H1 (cell line): ENCODE results near the gene RFX1. TPM values are rescaled to one million over a fixed set of nuclear protein-coding genes. Genes with fewer than 3 reads are reported as not detected.

Source experiments
- CTCF ChIA-PET: fragments of 300-600 bp; sonication (Branson Sonifier 250); formaldehyde crosslinking; loops from one replicate; lab custom pipeline; 2021; ENCODE audit not compliant: partially characterized antibody; lab: Charles Lee
- POLR2A ChIA-PET: fragments of 300-600 bp; sonication (Branson Sonifier 250); formaldehyde crosslinking; loops from one replicate; lab custom pipeline; 2021; ENCODE audit warnings: inconsistent platforms; ENCODE audit not compliant: partially characterized antibody; lab: Charles Lee
- DNase-seq, 2 experiments: peaks; one replicate each; pipeline versions ENCODE4 v3.0.0 to v3.0.0-alpha.2; 2010 to 2022; ENCODE audit warnings: low spot score in 2 of 2, low read depth in 1 of 2, mixed read lengths in 1 of 2
- FAIRE-seq: peaks from 2 replicates; lab custom pipeline; 2011; peaks lifted over from hg19 to GRCh38; lab: Jason Lieb, UNC
- H2AFZ ChIP-seq: 2 replicates; pipeline ENCODE4 v1.8.1; 2012; ENCODE audit warnings: low read length, inconsistent platforms
- H2AK5ac ChIP-seq: 2 replicates; pipeline ENCODE4 v1.6.1; 2013; ENCODE audit warnings: low read depth, low read length
- H2BK120ac ChIP-seq: replicated peaks from 2 replicates; pipeline ENCODE3; 2013; ENCODE audit warnings: low read depth, low read length, inconsistent platforms
- H2BK12ac ChIP-seq: 2 replicates; pipeline ENCODE4 v1.6.1; 2013; ENCODE audit warnings: low read depth, low read length
- H2BK15ac ChIP-seq: 2 replicates; pipeline ENCODE4 v1.6.1; 2013; ENCODE audit warnings: low read length
- H2BK20ac ChIP-seq: 2 replicates; pipeline ENCODE4 v1.6.1; 2013; ENCODE audit warnings: low read length
- H2BK5ac ChIP-seq: 2 replicates; pipeline ENCODE4 v1.6.1; 2013; ENCODE audit warnings: low read depth, low read length
- H3K14ac ChIP-seq: 2 replicates; pipeline ENCODE4 v1.6.1; 2013; ENCODE audit warnings: inconsistent platforms; ENCODE audit not compliant: insufficient read length
- H3K18ac ChIP-seq: 2 replicates; pipeline ENCODE4 v1.6.1; 2013; ENCODE audit warnings: low read length; ENCODE audit errors: extremely low read depth
- H3K23ac ChIP-seq: 2 replicates; pipeline ENCODE4 v1.6.1; 2013; ENCODE audit warnings: inconsistent platforms; ENCODE audit not compliant: insufficient read length
- H3K23me2 ChIP-seq: 2 replicates; pipeline ENCODE4 v1.6.1; 2013; ENCODE audit warnings: low read depth, low read length
- H3K27ac ChIP-seq: 2 replicates; pipeline ENCODE4 v1.6.1; 2011; ENCODE audit warnings: low read depth, low read length, inconsistent platforms
- H3K27me3 ChIP-seq, 4 experiments: replicated peaks in 1 of 4; 1 replicate in 1 of 4; 2 replicates in 3 of 4; pipeline versions ENCODE4 v1.6.1 to v1.8.1; 2011 to 2013; ENCODE audit warnings: low read length in 3 of 4, mild to moderate bottlenecking in 3 of 4, inconsistent platforms in 2 of 4, mixed read lengths in 2 of 4, moderate library complexity in 1 of 4; ENCODE audit not compliant: control insufficient read depth in 3 of 4, insufficient read depth in 3 of 4; ENCODE audit errors: extremely low read depth in 1 of 4
- H3K36me3 ChIP-seq, 4 experiments: 2 replicates each; pipeline versions ENCODE4 v1.6.1 to v1.8.1; 2011 to 2013; ENCODE audit warnings: mild to moderate bottlenecking in 4 of 4, low read length in 3 of 4, moderate library complexity in 2 of 4, control low read depth in 1 of 4, inconsistent platforms in 1 of 4; ENCODE audit not compliant: insufficient read depth in 4 of 4, control insufficient read depth in 2 of 4
- H3K4ac ChIP-seq: replicated peaks from 2 replicates; pipeline ENCODE3; 2013; ENCODE audit warnings: low read length, low read depth, mixed read lengths, inconsistent platforms; ENCODE audit not compliant: insufficient read length
- H3K4me1 ChIP-seq, 4 experiments: replicated peaks in 1 of 4; 1 replicate in 1 of 4; 2 replicates in 3 of 4; pipeline versions ENCODE4 v1.6.1 to v1.8.1; 2011 to 2013; ENCODE audit warnings: low read length in 3 of 4, inconsistent platforms in 2 of 4, mixed read lengths in 1 of 4; ENCODE audit not compliant: insufficient read depth in 4 of 4, control insufficient read depth in 3 of 4
- H3K4me2 ChIP-seq, 2 experiments: 2 replicates each; pipeline versions ENCODE4 v1.6.1 to v1.8.1; 2011 to 2013; ENCODE audit warnings: low read depth in 2 of 2, low read length in 2 of 2, control low read depth in 1 of 2, inconsistent platforms in 1 of 2, mild to moderate bottlenecking in 1 of 2; ENCODE audit not compliant: insufficient read depth in 1 of 2
- H3K4me3 ChIP-seq, 4 experiments: fragments of 200-600, 300-600 bp in 1 of 4; sonication (generic), shearing (Covaris generic), sonication (Bioruptor Twin) in 1 of 4; 2 replicates each; pipeline versions ENCODE4 v1.5.1 to v1.8.1; 2011 to 2016; ENCODE audit warnings: low read length in 4 of 4, low read depth in 3 of 4, control low read depth in 2 of 4, inconsistent platforms in 2 of 4, mild to moderate bottlenecking in 2 of 4, mixed read lengths in 1 of 4, moderate library complexity in 1 of 4; ENCODE audit not compliant: insufficient read depth in 2 of 4; ENCODE audit errors: extremely low read depth in 1 of 4
- H3K56ac ChIP-seq: replicated peaks from 2 replicates; pipeline ENCODE3; 2013; ENCODE audit warnings: low read depth, mild to moderate bottlenecking, mixed read lengths, low read length, inconsistent platforms; ENCODE audit not compliant: insufficient read length
- H3K79me1 ChIP-seq: 2 replicates; pipeline ENCODE4 v1.6.1; 2013; ENCODE audit warnings: low read depth, low read length, control low read depth
- H3K79me2 ChIP-seq, 2 experiments: 2 replicates each; pipeline versions ENCODE4 v1.6.1 to v1.8.1; 2012 to 2013; ENCODE audit warnings: low read length in 2 of 2, mild to moderate bottlenecking in 2 of 2, inconsistent platforms in 1 of 2; ENCODE audit not compliant: insufficient read depth in 2 of 2, control insufficient read depth in 1 of 2
- H3K9ac ChIP-seq, 4 experiments: replicated peaks in 1 of 4; 1 replicate in 1 of 4; 2 replicates in 3 of 4; pipeline versions ENCODE4 v1.6.1 to v1.8.1; 2011 to 2013; ENCODE audit warnings: low read depth in 3 of 4, low read length in 3 of 4, control low read depth in 2 of 4, mild to moderate bottlenecking in 2 of 4, moderate library complexity in 2 of 4, inconsistent platforms in 1 of 4; ENCODE audit errors: extremely low read depth in 1 of 4
- H3K9me3 ChIP-seq, 2 experiments: 2 replicates each; pipeline versions ENCODE4 v1.6.1 to v1.8.1; 2012 to 2013; ENCODE audit warnings: mild to moderate bottlenecking in 2 of 2, moderate library complexity in 2 of 2, control low read depth in 1 of 2, inconsistent platforms in 1 of 2, low read depth in 1 of 2, low read length in 1 of 2, mixed read lengths in 1 of 2; ENCODE audit not compliant: insufficient read depth in 2 of 2
- H4K20me1 ChIP-seq, 2 experiments: replicated peaks in 1 of 2; 2 replicates each; pipeline versions ENCODE3 to v1.8.1; 2011 to 2013; ENCODE audit warnings: inconsistent platforms in 2 of 2, low read length in 2 of 2, mild to moderate bottlenecking in 1 of 2; ENCODE audit not compliant: insufficient read depth in 2 of 2, control insufficient read depth in 1 of 2
- H4K5ac ChIP-seq: 2 replicates; pipeline ENCODE4 v1.6.1; 2013; ENCODE audit warnings: low read length, low read depth, mixed read lengths, inconsistent platforms; ENCODE audit not compliant: insufficient read length
- H4K8ac ChIP-seq: 2 replicates; pipeline ENCODE4 v1.8.0; 2013; ENCODE audit warnings: mild to moderate bottlenecking, moderate library complexity, low read length, inconsistent platforms; ENCODE audit not compliant: insufficient read depth; ENCODE audit errors: extremely low read depth
- H4K91ac ChIP-seq: replicated peaks from 2 replicates; pipeline ENCODE3; 2013; ENCODE audit warnings: low read length, mixed read lengths, inconsistent platforms; ENCODE audit not compliant: insufficient read length
- ASH2L ChIP-seq: fragments of 200-600, 300-600 bp; sonication (generic); IDR thresholded peaks from one replicate; pipeline ENCODE4 v1.7.1; 2017; ENCODE audit warnings: low read length
- CBX8 ChIP-seq: fragments of 300-800, 300-1000 bp; sonication (generic); IDR thresholded peaks from 2 replicates; pipeline ENCODE4 v1.7.1; 2016; ENCODE audit warnings: low read depth, low read length, borderline replicate concordance
- CEBPB ChIP-seq: IDR thresholded peaks from 2 replicates; pipeline ENCODE4 v1.6.1; 2012; ENCODE audit warnings: low read depth, low read length
- CREB1 ChIP-seq: IDR thresholded peaks from 2 replicates; pipeline ENCODE4 v1.6.1; 2012; ENCODE audit warnings: inconsistent platforms
- EZH2 ChIP-seq: fragments of 200-600 bp; sonication (generic); IDR thresholded peaks from 2 replicates; pipeline ENCODE4 v1.7.1; 2012; ENCODE audit warnings: low read depth, mild to moderate bottlenecking, moderate library complexity, low read length, inconsistent platforms; ENCODE audit not compliant: severe bottlenecking
- GTF2F1 ChIP-seq: IDR thresholded peaks from 2 replicates; pipeline ENCODE4 v1.6.1; 2012; ENCODE audit warnings: low read depth, low read length, improper control_type of control experiment, borderline replicate concordance
- KDM4A ChIP-seq: IDR thresholded peaks from one replicate; pipeline ENCODE4 v1.7.1; 2012; ENCODE audit warnings: low read depth, mild to moderate bottlenecking, moderate library complexity, low read length, inconsistent platforms; ENCODE audit not compliant: severe bottlenecking
- NANOG ChIP-seq: IDR thresholded peaks from 2 replicates; pipeline ENCODE4 v1.6.1; 2011; ENCODE audit warnings: low read length, low read depth, mild to moderate bottlenecking, inconsistent platforms; ENCODE audit not compliant: insufficient read depth, poor library complexity, severe bottlenecking
- SIX5 ChIP-seq: IDR thresholded peaks from 2 replicates; pipeline ENCODE4 v1.6.1; 2011; ENCODE audit warnings: mild to moderate bottlenecking, low read depth, low read length
- SP2 ChIP-seq: IDR thresholded peaks from 2 replicates; pipeline ENCODE4 v1.6.1; 2012; ENCODE audit warnings: mild to moderate bottlenecking, low read length, inconsistent platforms
- SP4 ChIP-seq: IDR thresholded peaks from 2 replicates; pipeline ENCODE4 v1.6.1; 2012; ENCODE audit warnings: low read length, inconsistent platforms
- ZNF274 ChIP-seq: IDR thresholded peaks from 2 replicates; pipeline ENCODE4 v1.7.0; 2012; ENCODE audit warnings: low read length, borderline replicate concordance; ENCODE audit errors: extremely low read depth
- WGBS, 2 experiments: shearing (Covaris generic) in 1 of 2; methylation state at CpG; one replicate each; pipeline versions ENCODE4 v1.1.6 to v1.1.7; 2013 to 2015; ENCODE audit warnings: low lambda C conversion rate in 2 of 2, mixed read lengths in 2 of 2, inconsistent platforms in 1 of 2, low coverage in 1 of 2, missing lambda C conversion rate in 1 of 2; ENCODE audit not compliant: insufficient replicate concordance in 2 of 2, insufficient coverage in 1 of 2, insufficient read length in 1 of 2; ENCODE audit errors: extremely low coverage in 1 of 2, missing lambda C conversion rate in 1 of 2; 5-methylcytosine and 5-hydroxymethylcytosine counted together
- polyA plus RNA-seq, 7 experiments: library from polyadenylated mRNA; depleted of rRNA in 3 of 7; stranded (reverse) in 5 of 7; unstranded in 2 of 7; fragments of >200 nt in 5 of 7; fragments of 200-250 nt in 2 of 7; gene quantifications; 1 replicate in 5 of 7; 2 replicates in 1 of 7; 4 replicates in 1 of 7; pipeline versions ENCODE4 v1.2.1 to v1.2.3, GENCODE V29; 2011 to 2013; ENCODE audit warnings: missing spikeins in 2 of 7, mixed read lengths in 2 of 7
- total RNA-seq: library from RNA; stranded (reverse); fragmentation: NEBNext Ultra II Directional; extraction: Animal tissue kit (Norgen Biotek cat#: 25700); gene quantifications from 2 replicates; pipeline ENCODE4 v1.2.1, GENCODE V29; 2021
- TF ChIP-seq, protein P1 (sequence below): IDR thresholded peaks from 2 replicates; pipeline ENCODE4 v1.6.1; 2011; ENCODE audit warnings: low read length, improper control_type of control experiment

RFX1 gene
- total and polyA plus RNA-seq, 2 of the 8 experiments (the other 6 are each of a cell fraction or from before 2014, with no cell fraction given) = 4.9 to 17.0 TPM

GRCh38 chr19:13990085-13990484 is 16.0 kb downstream of the RFX1 start:
- ChIA-PET CTCF (interaction anchor here (0.5 to 2.7 kb wide), 7 partner anchors 9 to 109 kb away, joined by 3 to 13 read pairs (median 5); partner anchors contain the start of gene IL27RA), POLR2A (interaction anchor here (0.9 to 3.5 kb wide), 6 partner anchors 10 to 40 kb away, joined by 3 to 15 read pairs (median 10); partner anchors contain the start of genes DCAF15 and RFX1)
- Histone ChIP-seq H3K27me3 (no peaks in the 10 kb centered on the region), H4K20me1 (peaks cover 0 to 3% of the 10 kb centered on the region in 2 experiments), H3K23me2 (no peaks in the 10 kb centered on the region), H4K91ac (no peak overlapping the region), H4K8ac (no peak overlapping the region), H3K79me1 (no peaks in the 10 kb centered on the region; the same call in 1 of the 2 replicates), H3K4ac (no peak overlapping the region), H3K79me2 (no peaks in the 10 kb centered on the region; a peak in 1 of 4 replicates), H3K4me1 (peaks cover 0 to 31% (median 26%) of the 10 kb centered on the region in 4 experiments; a peak in 6 of 7 replicates), H2BK5ac (0 out of 2 replicates have a peak overlapping the region, but pooled peaks have one; percentile 16), H3K56ac (no peak overlapping the region), H3K36me3 (no peaks in the 10 kb centered on the region; a peak in 1 of 8 replicates), H2AFZ (no peak overlapping the region), H3K14ac (no peak overlapping the region), H4K5ac (no peak overlapping the region), H3K4me2 (no peak overlapping the region; a peak in 1 of 4 replicates), H2BK12ac (0 out of 2 replicates have a peak overlapping the region, but pooled peaks have one; percentile 9), H3K27ac (no peak overlapping the region), H3K9me3 (no peaks in the 10 kb centered on the region), H2BK120ac (no peak overlapping the region), H2AK5ac (no peak overlapping the region), H3K18ac (no peak overlapping the region), H2BK15ac (no peak overlapping the region), H3K23ac (no peak overlapping the region), H2BK20ac (no peak overlapping the region), H3K9ac (no peak overlapping the region), H3K4me3 (no peak overlapping the region)
- 90% methylated on average over 8 of the region's 8 CpGs; no CpG with 5 or more reads in 1 of the 2 experiments for WGBS, 2 experiments
- TF ChIP-seq CBX8 (no peak), KDM4A (no peak), EZH2 (no peak), GTF2F1 (no peak), SP4 (no peak), SIX5 (no peak), CREB1 (no peak), ASH2L (no peak), NANOG (no peak), CEBPB (no peak), ZNF274 (no peak), SP2 (no peak)
- TF ChIP-seq, protein P1, sequence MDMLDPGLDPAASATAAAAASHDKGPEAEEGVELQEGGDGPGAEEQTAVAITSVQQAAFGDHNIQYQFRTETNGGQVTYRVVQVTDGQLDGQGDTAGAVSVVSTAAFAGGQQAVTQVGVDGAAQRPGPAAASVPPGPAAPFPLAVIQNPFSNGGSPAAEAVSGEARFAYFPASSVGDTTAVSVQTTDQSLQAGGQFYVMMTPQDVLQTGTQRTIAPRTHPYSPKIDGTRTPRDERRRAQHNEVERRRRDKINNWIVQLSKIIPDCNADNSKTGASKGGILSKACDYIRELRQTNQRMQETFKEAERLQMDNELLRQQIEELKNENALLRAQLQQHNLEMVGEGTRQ = no peak
- no peak for FAIRE-seq
- no peak for DNase-seq
